ENCODE measurements around the gene TRDN. TPM values are rescaled to one million over a fixed set of nuclear protein-coding genes. Genes with fewer than 3 reads are reported as not detected.

TRDN gene
- total RNA-seq, 1 experiment from 2014 or later = not detected

- in situ Hi-C loops (cut with HindIII; ENCODE audit: low sequenced_read_pairs) = no loop called here
Observed at GRCh38 chr6:123226398-123226797, 410.4 kb downstream of the TRDN start.

GRCh38 chr6:123224077-123224476 lies 412.7 kb downstream of the TRDN start:
- DNase-seq (ENCODE audit: low spot score) = no peak
- in situ Hi-C loops (cut with HindIII; ENCODE audit: low sequenced_read_pairs) = no loop called here

More at GRCh38 chr6:123226398-123226797, 410.4 kb downstream of the TRDN start:
- no peak for DNase-seq (ENCODE audit: low spot score)

- in situ Hi-C loops (cut with HindIII; ENCODE audit: low sequenced_read_pairs) = no loop called here
- DNase-seq (ENCODE audit: low spot score) = no peak
Observed at GRCh38 chr6:123223461-123223860, 413.3 kb downstream of the TRDN start.

GRCh38 chr6:123215211-123215610 lies 421.5 kb downstream of the TRDN start:
- no peak for DNase-seq (ENCODE audit: low spot score)
- in situ Hi-C loops (cut with HindIII; ENCODE audit: low sequenced_read_pairs) = no loop called here

- in situ Hi-C loops (cut with HindIII; ENCODE audit: low sequenced_read_pairs) = no loop called here
- no peak for DNase-seq (ENCODE audit: low spot score)
Observed at GRCh38 chr6:123214433-123214832, 422.3 kb downstream of the TRDN start.

- in situ Hi-C loops (cut with HindIII; ENCODE audit: low sequenced_read_pairs) = no loop called here
- no peak for DNase-seq (ENCODE audit: low spot score)
Observed at GRCh38 chr6:123213921-123214320, 422.8 kb downstream of the TRDN start.

GRCh38 chr6:123211777-123212545 lies 424.8 kb downstream of the TRDN start:
- in situ Hi-C loops (cut with HindIII; ENCODE audit: low sequenced_read_pairs) = no loop called here
- no peak for DNase-seq (ENCODE audit: low spot score)

GRCh38 chr6:123210645-123211044 lies 426.1 kb downstream of the TRDN start:
- in situ Hi-C loops (cut with HindIII; ENCODE audit: low sequenced_read_pairs) = no loop called here
- no peak for DNase-seq (ENCODE audit: low spot score)

- in situ Hi-C loops (cut with HindIII; ENCODE audit: low sequenced_read_pairs) = no loop called here
- DNase-seq (ENCODE audit: low spot score) = no peak
Observed at GRCh38 chr6:123207967-123208510, 428.7 kb downstream of the TRDN start.

- in situ Hi-C loops (cut with HindIII; ENCODE audit: low sequenced_read_pairs) = no loop called here
- no peak for DNase-seq (ENCODE audit: low spot score)
Observed at GRCh38 chr6:123203928-123204327, 432.8 kb downstream of the TRDN start.

GRCh38 chr6:123201869-123202372 lies 434.8 kb downstream of the TRDN start:
- in situ Hi-C loops (cut with HindIII; ENCODE audit: low sequenced_read_pairs) = no loop called here
- DNase-seq (ENCODE audit: low spot score) = no peak

- DNase-seq (ENCODE audit: low spot score) = no peak
- in situ Hi-C loops (cut with HindIII; ENCODE audit: low sequenced_read_pairs) = no loop called here
Observed at GRCh38 chr6:123193298-123193697, 443.5 kb downstream of the TRDN start.

- no peak for DNase-seq (ENCODE audit: low spot score)
- in situ Hi-C loops (cut with HindIII; ENCODE audit: low sequenced_read_pairs) = no loop called here
Observed at GRCh38 chr6:123189816-123190215, 446.9 kb downstream of the TRDN start.

- DNase-seq (ENCODE audit: low spot score) = no peak
- in situ Hi-C loops (cut with HindIII; ENCODE audit: low sequenced_read_pairs) = no loop called here
Observed at GRCh38 chr6:123182998-123183397, 453.8 kb downstream of the TRDN start.

GRCh38 chr6:123176706-123177105 lies 460.0 kb downstream of the TRDN start:
- no peak for DNase-seq (ENCODE audit: low spot score)
- in situ Hi-C loops (cut with HindIII; ENCODE audit: low sequenced_read_pairs) = no loop called here

GRCh38 chr6:123171341-123172115 lies 465.2 kb downstream of the TRDN start:
- DNase-seq (ENCODE audit: low spot score) = no peak
- in situ Hi-C loops (cut with HindIII; ENCODE audit: low sequenced_read_pairs) = no loop called here

GRCh38 chr6:123169774-123170095 lies 467.0 kb downstream of the TRDN start:
- peak; percentile 5 for DNase-seq (ENCODE audit: low spot score)
- in situ Hi-C loops (cut with HindIII; ENCODE audit: low sequenced_read_pairs) = no loop called here

- DNase-seq (ENCODE audit: low spot score) = no peak
- in situ Hi-C loops (cut with HindIII; ENCODE audit: low sequenced_read_pairs) = no loop called here
Observed at GRCh38 chr6:123168892-123169773, 467.6 kb downstream of the TRDN start.

GRCh38 chr6:123168466-123168865 lies 468.3 kb downstream of the TRDN start:
- in situ Hi-C loops (cut with HindIII; ENCODE audit: low sequenced_read_pairs) = no loop called here
- no peak for DNase-seq (ENCODE audit: low spot score)
